MM.1S (cell line): ENCODE results near the gene SENP7.

ENCODE experiments used
- DNase-seq: peaks from one replicate; pipeline ENCODE4 v3.0.0-alpha.2; 2015
- H2AFZ ChIP-seq: fragments of 300-600 bp; sonication (generic); 2 replicates; pipeline ENCODE4 v1.6.0; 2016; ENCODE audit warnings: antibody characterized with exemption, low read length
- H3F3A ChIP-seq: fragments of 300-600 bp; sonication (generic); 2 replicates; pipeline ENCODE4 v1.6.1; 2016; ENCODE audit warnings: mild to moderate bottlenecking, antibody characterized with exemption, low read length, moderate library complexity, mixed read lengths; ENCODE audit not compliant: insufficient read depth
- H3K27ac ChIP-seq: fragments of 300-600 bp; sonication (generic); 2 replicates; pipeline ENCODE4 v1.5.1; 2016; ENCODE audit warnings: mild to moderate bottlenecking, low read length
- H3K27me3 ChIP-seq: fragments of 300-600 bp; sonication (generic); replicated peaks from 2 replicates; pipeline ENCODE4 v1.6.0; 2016; ENCODE audit warnings: low read length; ENCODE audit not compliant: insufficient read depth
- H3K36me3 ChIP-seq: fragments of 300-600 bp; sonication (generic); replicated peaks from 2 replicates; pipeline ENCODE4 v1.6.1; 2016; ENCODE audit warnings: mild to moderate bottlenecking, low read length, mixed read lengths; ENCODE audit not compliant: insufficient read depth
- H3K4me1 ChIP-seq: fragments of 300-600 bp; sonication (generic); 2 replicates; pipeline ENCODE4 v1.6.1; 2016; ENCODE audit warnings: low read length, mixed read lengths
- H3K4me2 ChIP-seq: fragments of 300-600 bp; sonication (generic); 2 replicates; pipeline ENCODE4 v1.6.0; 2016; ENCODE audit warnings: low read depth, low read length
- H3K4me3 ChIP-seq: fragments of 300-600 bp; sonication (generic); 2 replicates; pipeline ENCODE4 v1.5.1; 2016; ENCODE audit warnings: low read length, mixed read lengths
- H3K79me2 ChIP-seq: fragments of 300-600 bp; sonication (generic); 2 replicates; pipeline ENCODE4 v1.6.1; 2016; ENCODE audit warnings: mixed run types, low read length, mixed read lengths
- H3K9ac ChIP-seq: fragments of 300-600 bp; sonication (generic); 2 replicates; pipeline ENCODE4 v1.6.1; 2016; ENCODE audit warnings: low read length, mixed read lengths
- H3K9me2 ChIP-seq: fragments of 300-600 bp; sonication (generic); replicated peaks from 2 replicates; pipeline ENCODE4 v1.6.1; 2016; ENCODE audit warnings: mild to moderate bottlenecking, low read length, mixed read lengths; ENCODE audit not compliant: insufficient read depth
- H3K9me3 ChIP-seq: fragments of 300-600 bp; sonication (generic); replicated peaks from 2 replicates; pipeline ENCODE4 v1.6.1; 2016; ENCODE audit warnings: mild to moderate bottlenecking, low read length, mixed read lengths; ENCODE audit not compliant: insufficient read depth
- H4K20me1 ChIP-seq: fragments of 300-600 bp; sonication (generic); 2 replicates; pipeline ENCODE4 v1.6.1; 2016; ENCODE audit warnings: mild to moderate bottlenecking, low read length, moderate library complexity, mixed read lengths; ENCODE audit not compliant: insufficient read depth
- CTCF ChIP-seq: fragments of 300-600 bp; sonication (generic); IDR thresholded peaks from 2 replicates; pipeline ENCODE4 v1.5.1; 2016; ENCODE audit warnings: antibody characterized with exemption, low read length, mixed read lengths
- EZH2 ChIP-seq: fragments of 300-600 bp; sonication (generic); optimal IDR thresholded peaks from 2 replicates; pipeline ENCODE3; 2017; ENCODE audit warnings: low read depth, mild to moderate bottlenecking, antibody characterized with exemption, low read length, mixed read lengths
- EZH2phosphoT487 ChIP-seq: fragments of 300-600 bp; sonication (generic); IDR thresholded peaks from 2 replicates; pipeline ENCODE4 v1.6.1; 2018; ENCODE audit warnings: antibody characterized with exemption, low read length

SENP7 gene

GRCh38 chr3:101529816-101530685 is 17.0 kb upstream of the SENP7 start:
- Histone ChIP-seq H3K4me3 (no peak overlapping the region), H3K9ac (no peak overlapping the region), H3K27ac (no peak overlapping the region), H3K4me2 (no peak overlapping the region), H3K36me3 (no peaks in the 10 kb centered on the region), H3F3A (no peaks in the 10 kb centered on the region), H4K20me1 (no peaks in the 10 kb centered on the region), H3K27me3 (no peaks in the 10 kb centered on the region), H2AFZ (no peak overlapping the region), H3K9me2 (no peaks in the 10 kb centered on the region), H3K79me2 (no peaks in the 10 kb centered on the region), H3K4me1 (0 out of 2 replicates have a peak, but pooled peaks cover 8% of the 10 kb centered on the region), H3K9me3 (no peaks in the 10 kb centered on the region)
- DNase-seq: no peak
- TF ChIP-seq EZH2phosphoT487 (no peak), EZH2 (no peak), CTCF (no peak)

- H2AFZ ChIP-seq: no peak overlapping the region
- H3K4me1 ChIP-seq: 0 out of 2 replicates have a peak, but pooled peaks cover 8% of the 10 kb centered on the region
- H3K27ac ChIP-seq: no peak overlapping the region
- no peak overlapping the region for H3K4me2 ChIP-seq
- H3K9ac ChIP-seq: no peak overlapping the region
- H3K9me2 ChIP-seq: no peaks in the 10 kb centered on the region
- TF ChIP-seq CTCF: no peak
- TF ChIP-seq EZH2: no peak
- no peak for TF ChIP-seq EZH2phosphoT487
- H3K9me3 ChIP-seq: no peaks in the 10 kb centered on the region
- no peak for DNase-seq
- H3K79me2 ChIP-seq: no peaks in the 10 kb centered on the region
- H3K4me3 ChIP-seq: no peak overlapping the region
- no peaks in the 10 kb centered on the region for H4K20me1 ChIP-seq
- H3K27me3 ChIP-seq: no peaks in the 10 kb centered on the region
- H3F3A ChIP-seq: no peaks in the 10 kb centered on the region
- H3K36me3 ChIP-seq: no peaks in the 10 kb centered on the region
These were observed 14.9 kb upstream of the SENP7 start for GRCh38 chr3:101527906-101528305.

- Histone ChIP-seq H3K9me3 (no peaks in the 10 kb centered on the region), H4K20me1 (no peaks in the 10 kb centered on the region), H3K4me1 (0 out of 2 replicates have a peak, but pooled peaks cover 8% of the 10 kb centered on the region), H3F3A (no peaks in the 10 kb centered on the region), H3K79me2 (no peaks in the 10 kb centered on the region), H3K4me2 (no peak overlapping the region), H2AFZ (no peak overlapping the region), H3K4me3 (no peak overlapping the region), H3K27me3 (no peaks in the 10 kb centered on the region), H3K27ac (no peak overlapping the region), H3K9me2 (no peaks in the 10 kb centered on the region), H3K9ac (no peak overlapping the region), H3K36me3 (no peaks in the 10 kb centered on the region)
- TF ChIP-seq EZH2phosphoT487 (no peak), CTCF (no peak), EZH2 (no peak)
- DNase-seq: no peak
These were observed 14.4 kb upstream of the SENP7 start for GRCh38 chr3:101527441-101527840.
